ENCODE data around the gene TBC1D21. TPM values are rescaled to one million over a fixed set of nuclear protein-coding genes. Genes with fewer than 3 reads are reported as not detected.

TBC1D21 gene, protein sequence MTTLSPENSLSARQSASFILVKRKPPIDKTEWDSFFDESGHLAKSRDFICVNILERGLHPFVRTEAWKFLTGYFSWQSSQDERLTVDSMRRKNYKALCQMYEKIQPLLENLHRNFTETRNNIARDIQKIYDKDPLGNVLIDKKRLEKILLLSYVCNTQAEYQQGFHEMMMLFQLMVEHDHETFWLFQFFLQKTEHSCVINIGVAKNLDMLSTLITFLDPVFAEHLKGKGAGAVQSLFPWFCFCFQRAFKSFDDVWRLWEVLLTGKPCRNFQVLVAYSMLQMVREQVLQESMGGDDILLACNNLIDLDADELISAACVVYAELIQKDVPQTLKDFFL
- total RNA-seq, result not detected

DNA sequence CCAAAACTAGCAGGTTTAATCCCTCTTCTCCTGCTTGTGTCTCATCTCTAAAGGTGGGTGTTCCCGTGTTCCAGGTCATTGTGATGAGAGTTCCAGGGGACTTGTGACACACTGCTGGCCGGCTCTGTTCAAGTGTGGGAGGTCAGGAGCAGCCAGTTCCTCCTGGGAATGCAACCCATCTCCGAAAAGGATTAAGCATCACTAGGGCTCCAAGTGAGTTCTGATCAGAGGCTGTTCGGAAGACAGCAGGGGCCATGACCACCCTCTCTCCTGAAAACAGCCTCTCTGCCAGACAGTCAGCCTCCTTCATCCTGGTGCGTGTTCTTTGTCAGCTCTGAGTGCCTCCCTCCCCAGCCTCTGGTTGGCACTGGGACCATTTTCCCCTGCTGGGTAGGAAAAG lies at the start of gene TBC1D21:
TSS of gene TBC1D21 (plus strand) at position 109 of the 400 bp plus-strand sequence. CDS start at position 255, 146 bp downstream.
- ATAC-seq, result no peak

DNA sequence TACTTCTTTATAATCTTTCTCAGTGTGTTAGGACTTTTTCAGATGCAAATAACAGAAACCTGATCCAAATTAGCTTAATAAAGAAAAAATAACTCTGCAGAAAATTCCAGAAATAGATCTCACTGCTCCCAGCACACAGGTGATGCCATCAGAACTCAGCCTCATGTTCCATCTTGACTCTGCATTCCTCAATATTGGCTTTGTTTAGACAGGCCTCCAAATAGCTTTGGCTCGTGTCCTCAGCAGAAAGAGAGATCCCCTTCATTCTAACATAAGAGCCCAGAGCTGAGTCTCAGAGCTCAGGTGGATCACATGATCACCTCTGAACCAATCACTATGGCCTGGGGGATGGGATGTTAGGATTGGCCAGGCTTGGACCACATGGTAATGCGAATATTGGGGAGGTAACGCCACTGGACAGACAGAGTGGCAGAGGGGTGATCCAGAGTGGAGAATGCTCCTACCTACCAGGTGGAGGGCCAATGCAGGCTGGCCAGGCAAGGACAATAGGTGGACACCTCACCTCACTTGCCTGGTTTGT lies 46.6 kb upstream of the TBC1D21 start:
- no peak for ATAC-seq

DNA sequence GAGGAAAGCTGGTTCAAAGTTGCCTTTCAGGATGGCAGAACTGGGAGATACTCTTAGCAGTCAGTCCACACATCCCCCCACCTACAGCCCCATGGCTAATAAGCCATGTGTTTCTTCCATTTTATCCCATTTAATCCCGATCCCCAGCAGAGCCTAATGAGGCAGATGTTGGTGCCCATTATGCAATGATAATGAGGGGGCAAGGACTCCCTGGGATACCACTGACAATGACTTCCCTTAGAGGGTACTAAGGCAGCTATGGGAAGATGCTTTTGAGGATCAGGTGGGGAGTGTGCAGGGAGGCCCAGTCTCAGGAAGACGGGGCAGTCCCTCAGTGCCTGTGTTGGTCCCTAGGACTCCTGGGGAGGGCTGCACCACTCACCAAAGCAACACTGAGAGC lies 43.8 kb upstream of the TBC1D21 start:
- ATAC-seq, result no peak

DNA sequence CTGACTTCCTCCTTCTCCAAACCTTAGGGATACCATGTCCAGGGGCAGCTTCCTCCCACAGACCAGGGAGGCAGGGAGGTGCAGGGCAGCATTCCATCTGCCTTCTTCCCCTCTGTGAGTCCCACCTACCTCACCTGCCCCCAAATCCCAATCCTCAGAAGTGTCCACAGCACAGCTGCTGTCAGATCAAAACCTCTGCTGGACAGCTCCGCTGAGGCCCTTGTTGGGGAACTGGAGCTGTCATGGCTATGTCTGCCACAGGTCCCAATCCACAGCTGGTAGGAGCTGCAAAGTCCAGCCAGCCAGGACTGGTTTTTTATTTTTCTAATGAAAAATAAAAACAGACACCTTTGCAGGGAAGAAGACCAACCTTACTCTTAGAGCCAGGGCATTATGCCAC lies 40.7 kb upstream of the TBC1D21 start:
- ATAC-seq, result no peak

DNA sequence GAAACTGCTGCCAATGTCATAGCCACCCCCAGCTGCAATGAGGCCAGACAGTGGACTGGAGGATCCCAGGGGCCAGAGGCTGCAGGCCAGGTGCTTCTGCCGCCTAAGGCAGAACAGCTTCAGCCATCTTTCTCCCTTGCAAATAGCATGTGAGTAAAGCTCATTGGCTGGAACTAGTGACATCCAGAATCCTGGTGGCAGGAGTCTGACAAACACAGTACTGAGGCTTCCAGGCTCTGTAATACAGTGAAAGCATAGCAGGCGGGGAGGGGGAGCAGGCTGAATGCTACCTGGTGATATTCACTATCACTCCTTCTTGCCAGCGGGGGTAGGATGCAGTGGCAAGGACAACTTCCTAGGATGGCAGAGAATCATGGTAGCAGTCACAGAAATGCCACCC lies 36.5 kb upstream of the TBC1D21 start:
- no peak for ATAC-seq

DNA sequence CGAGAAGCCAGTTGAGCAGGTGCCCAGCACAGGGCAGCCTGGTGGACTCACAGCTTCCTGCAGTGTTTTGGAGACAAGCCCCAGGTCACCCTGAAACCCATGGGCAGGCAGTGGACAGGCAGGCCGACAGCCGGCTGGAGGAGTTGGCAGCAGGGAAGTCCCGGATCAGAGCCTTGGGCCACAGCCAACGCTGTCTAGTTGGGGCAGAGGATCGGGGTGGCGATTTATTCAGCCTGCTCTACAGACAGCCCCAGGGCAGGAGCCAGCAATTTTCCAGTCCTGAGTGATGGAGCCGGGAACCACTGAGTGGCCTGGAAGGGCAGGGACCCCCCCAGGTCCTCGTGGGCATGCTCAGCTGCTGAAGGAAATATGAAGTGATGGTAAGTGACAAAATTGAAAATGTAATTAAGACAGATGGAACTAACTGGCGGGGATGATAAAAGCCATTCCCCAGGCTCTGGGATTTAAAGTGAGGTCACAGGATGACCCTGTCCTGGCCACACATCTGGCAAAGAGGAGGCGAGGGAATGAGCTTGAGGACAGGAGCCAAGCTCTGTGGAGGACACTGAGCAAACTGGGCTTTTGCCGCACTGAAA lies 34.4 kb upstream of the TBC1D21 start:
- no peak for ATAC-seq

DNA sequence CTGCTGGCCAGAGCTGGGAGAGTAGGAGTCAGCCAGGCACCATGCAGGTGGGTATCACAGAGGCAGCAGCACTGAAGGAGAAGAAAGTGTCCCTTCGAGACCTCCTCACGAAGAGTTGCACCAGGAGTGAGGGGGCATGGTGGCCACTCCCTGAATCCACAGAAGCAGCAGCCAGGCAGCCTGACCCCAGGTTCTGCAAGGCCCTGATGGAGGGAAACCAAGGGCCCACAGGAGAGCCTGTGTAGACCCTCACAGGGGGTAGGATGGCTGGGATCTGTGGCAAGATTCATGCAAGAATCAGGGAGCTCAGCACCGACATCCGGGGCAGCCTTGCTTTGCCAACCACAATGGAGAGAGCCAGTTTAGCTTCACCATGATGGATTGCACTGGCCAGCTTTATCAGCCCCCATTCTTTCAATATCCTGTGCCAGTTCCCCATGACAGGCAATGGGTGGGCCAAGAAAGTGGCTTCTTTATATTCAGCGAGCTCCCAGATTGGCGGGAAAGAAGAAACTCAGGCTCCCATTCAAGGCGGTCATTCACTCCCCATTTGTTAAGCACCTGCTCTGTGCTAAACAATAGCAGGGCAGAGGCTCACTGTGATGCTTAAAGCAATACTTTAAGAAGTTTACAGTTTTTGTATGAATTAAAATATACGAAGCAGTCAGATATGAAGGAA lies 33.5 kb upstream of the TBC1D21 start:
- no peak for ATAC-seq

DNA sequence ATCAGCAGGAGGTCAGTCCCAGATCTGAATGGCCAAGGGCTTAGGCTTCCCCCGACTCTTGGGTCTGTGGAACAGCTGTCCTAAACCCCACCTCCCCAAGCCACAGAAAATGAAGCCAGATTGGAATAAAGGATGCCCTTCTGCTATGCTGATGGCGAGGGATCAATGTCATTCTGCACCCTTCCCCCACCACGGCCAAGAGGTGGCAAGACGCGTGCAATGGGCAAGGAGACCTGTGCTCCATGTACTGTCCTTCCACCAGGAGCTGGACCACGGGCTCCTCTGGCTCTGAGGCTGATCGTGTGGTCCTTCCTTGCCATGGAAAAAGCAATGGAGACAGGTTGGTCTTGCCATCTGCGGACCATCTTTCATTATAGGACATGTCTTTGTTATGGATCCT lies 32.6 kb upstream of the TBC1D21 start:
- no peak for ATAC-seq

DNA sequence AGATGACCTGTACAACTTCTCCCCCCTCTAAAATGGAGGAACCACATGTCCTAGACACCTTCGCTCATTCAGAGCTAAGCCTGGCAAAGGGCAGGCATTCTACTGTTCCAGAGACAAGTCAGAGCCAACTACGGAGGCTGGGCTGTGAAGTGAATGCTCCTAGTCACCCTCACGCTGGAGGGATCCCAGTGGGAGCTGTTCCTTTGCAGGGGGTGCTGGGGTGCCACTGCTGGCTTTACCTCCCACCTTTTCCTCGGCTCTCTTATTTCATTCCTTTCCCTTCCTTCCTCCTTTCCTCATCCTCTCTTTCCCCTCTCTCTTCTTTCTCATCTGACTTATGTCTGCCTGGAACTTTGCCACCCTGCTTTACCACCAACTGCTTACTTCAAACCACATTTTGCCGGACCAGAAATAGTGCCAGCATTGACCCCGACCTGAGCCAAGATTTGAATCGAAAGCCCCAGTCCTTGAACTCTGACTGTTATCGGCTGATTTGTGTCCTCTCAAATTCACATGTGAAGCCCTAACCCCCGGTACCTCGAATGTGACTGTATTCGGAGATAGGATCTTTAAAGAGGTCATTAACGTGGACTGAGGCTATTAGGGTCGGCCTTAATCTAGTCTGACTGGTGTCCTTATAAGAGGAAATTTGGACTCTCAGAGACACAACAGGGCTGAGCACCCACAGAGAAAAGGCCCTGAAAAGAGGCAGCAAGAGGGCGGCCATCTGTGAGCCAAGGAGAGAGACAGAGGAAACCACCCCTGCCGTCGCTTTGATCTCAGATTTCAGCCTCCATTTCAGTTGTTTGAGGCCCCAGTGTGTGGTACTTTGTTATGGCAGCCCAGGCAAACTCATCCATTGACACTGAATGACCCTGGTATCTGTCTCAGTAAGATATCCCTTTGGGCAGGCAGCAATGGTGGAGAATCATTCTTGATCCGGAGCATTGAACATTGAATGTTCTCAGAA lies 31.3 kb upstream of the TBC1D21 start:
- no peak for ATAC-seq

DNA sequence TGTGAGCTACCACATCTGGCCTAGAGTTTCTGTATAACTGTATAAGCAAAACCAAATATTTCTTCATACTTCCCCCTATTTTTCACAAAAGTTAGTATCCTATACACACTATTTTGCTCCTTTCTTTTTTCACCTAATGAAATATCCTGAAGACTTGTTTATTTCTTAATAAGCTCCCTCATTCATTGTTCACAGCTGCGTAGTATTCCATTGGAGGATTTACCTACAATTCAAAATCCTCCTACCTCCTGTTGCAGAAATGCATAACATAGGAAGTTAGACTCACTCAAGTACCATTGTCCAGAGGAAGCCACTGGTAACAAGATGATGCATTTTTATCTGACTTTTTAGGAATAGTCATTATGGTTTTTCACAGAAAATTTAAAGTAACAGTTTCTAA lies 29.6 kb upstream of the TBC1D21 start:
- ATAC-seq, result no peak

DNA sequence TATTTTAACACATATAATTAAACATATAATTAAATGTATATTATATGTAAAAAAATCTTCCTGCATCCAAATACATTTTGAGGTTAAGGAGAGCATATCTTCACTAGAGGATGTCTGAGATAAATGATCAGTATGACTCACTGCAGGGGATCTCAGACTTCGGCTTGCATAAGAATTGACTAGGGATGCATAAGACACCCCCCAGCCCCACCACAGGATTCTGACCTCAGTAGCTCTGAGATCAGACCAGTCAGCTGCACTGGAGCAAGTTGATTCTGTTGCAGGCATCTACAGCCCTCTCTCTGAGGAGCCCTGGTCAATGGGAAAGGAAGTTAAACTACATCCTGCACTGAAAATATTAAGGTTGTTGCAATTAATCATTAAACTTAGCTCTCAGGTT lies 29.0 kb upstream of the TBC1D21 start:
- no peak for ATAC-seq

DNA sequence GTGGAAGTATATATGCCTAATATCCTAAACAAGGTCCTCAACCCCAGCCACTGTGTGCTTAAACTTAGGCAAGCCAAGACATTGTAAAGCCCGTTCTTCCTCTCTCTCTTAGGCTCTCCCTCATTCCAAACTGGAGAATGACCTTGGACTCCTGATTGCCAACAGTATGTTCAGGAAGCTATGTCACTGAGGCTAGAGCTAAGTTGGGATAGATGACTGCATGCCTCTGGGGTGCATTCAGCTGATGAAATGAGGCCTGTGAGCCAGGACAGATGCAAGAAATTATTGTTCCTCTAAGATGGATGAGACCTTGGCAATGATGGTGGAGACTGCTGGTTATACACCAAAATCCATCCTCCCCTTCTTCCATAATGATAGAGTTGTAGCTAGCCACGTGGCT lies 27.9 kb upstream of the TBC1D21 start:
- ATAC-seq, result no peak

DNA sequence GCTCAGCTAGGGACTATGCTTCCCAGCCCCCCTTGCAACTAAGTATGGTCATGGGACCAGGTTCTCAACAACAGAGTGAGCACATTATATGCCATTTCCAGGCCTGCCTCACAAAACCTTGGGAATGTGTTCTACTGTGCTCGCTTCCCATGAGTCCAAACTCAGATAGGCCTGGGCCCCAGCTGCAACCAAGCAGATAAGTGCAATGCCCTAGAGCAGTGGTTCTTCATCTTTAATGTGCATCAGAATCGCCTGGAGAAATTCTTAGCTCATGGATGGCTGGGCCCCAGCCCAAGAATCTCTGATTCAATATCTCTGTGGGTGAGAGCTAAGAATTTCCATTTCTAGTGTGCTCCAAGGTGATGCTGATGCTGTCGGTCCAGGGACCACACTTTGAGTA lies 27.5 kb upstream of the TBC1D21 start:
- no peak for ATAC-seq

DNA sequence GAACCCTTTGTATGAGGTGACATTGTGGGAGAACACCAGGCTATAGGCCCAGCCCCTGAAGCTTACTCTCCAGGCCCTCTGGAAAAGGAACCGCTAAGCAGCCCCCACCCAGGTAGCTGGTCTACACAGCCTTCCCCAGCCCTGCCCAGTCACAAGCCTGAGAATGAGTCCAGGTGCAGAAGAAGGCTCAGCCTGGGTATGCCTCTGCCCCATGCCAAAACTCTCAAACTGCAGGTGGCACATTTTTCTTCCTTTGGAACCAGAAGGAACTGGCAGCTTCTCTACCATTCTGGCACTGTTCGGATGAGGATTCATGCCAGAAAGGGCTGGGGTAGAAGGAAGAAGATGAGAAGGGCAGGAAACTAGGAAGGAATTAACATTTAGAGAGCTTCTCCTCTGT lies 23.7 kb upstream of the TBC1D21 start:
- ATAC-seq, result no peak

DNA sequence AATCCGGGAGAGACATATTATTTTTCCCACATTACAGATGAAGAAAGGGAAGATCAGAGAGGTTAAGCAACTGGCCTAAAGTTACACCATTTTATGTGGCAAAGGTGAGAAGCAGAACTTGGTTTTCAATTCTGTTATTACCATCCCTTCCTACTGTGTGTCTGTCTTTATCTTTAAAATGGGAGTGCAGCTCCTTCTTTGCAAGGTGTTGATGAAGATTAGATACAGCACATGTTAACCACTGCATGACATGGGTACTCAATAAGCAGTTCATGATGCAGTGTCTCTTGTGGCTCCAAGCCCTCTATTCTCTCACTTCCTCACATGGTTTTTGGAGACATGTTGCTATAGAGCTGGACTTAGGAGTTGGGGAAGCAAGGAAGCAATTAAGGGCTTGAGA lies 23.1 kb upstream of the TBC1D21 start:
- no peak for ATAC-seq

DNA sequence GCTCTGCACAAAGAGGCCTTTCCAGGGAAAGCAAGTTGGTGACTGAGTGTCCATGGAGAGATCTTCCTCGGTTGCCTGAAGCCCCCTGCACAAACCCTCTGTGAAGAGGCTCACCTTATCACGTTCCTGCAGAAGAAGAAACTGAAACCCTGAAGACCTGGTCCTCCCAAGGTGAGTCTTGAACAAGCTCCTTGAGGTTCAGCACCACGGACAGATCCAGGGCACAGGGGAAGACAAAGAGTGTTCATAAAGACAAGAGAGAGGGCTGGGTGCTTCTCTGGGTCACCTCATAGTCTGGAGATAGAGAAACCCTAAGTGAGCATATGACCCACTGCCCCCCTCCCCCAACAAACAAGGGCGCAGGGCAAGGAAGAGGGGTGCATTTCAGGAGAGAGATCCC lies 21.7 kb upstream of the TBC1D21 start:
- peak; percentile 38 for ATAC-seq

DNA sequence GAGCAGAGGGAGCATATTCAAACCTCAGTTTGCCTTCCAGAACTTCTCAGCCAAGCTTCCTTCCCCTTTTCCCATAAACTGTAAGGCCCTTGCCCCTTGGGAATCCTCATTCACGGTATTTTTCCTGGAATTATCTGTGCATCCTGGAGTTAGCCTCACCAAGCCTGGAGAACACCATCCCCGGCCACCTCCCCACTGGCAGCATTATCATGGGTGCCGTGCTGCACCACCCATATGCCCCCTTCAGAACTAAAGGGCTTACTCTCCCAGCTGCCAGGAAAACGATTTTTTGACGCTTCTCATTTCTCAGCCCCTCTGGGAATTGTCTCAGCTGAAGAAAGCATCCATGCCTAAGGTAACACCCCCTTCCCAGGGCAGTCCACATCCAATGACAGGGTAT lies 20.9 kb upstream of the TBC1D21 start:
- no peak for ATAC-seq

DNA sequence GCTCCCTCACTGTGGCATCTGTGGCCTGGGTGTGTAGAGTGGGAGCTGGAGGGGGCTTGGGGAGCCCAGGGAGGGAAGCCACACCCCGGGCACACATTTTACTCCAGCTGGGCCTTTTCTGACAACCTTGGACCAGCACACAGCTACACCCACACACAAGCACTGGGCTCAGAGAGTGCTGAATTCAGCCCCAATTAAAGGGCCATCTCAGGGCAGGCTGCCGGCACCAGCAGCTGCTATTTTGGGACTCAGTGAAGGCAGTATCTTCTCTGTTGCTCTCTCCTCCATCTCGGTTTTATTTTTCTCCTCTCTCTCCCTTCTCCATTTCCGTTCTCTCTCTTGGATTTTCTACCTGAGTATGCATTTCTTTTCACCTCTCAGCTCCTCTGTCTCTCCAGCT lies 19.1 kb upstream of the TBC1D21 start:
- ATAC-seq, result no peak

DNA sequence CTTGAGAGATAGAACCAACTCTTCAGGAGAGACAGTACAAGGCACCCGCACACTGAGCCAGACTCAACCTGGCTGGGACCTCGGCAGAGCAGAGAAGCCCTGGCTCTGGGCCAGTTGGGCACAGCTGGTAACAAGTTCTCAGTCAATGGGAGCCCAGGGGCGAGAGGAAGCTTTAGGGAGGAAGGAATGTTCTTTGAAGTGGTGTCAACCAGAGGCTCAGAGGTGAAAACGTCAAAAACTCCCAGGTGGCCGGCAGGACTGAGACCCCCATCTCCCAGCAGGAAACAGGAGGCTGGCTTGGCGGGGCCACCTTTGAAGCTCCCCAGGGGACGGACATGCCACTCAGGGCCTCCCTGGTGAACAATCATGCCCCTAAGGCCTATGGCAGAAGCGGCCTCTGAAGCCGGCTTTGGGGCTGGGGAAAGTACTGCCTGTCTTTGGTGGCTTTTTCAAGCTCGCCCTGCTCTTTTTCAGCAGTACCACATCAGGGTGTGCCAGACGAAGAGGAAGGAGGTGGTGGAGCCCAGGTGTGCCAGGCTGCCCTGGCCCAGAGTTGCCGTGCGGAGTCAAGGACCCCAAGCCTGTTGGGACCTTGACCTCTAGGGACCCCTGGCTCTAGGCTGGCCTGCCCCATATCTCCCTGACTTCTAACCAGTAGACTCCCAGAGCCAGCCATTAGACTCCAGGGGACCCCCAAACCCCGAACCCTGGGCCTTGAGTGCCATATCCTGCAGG lies 16.7 kb upstream of the TBC1D21 start:
- ATAC-seq, result no peak

DNA sequence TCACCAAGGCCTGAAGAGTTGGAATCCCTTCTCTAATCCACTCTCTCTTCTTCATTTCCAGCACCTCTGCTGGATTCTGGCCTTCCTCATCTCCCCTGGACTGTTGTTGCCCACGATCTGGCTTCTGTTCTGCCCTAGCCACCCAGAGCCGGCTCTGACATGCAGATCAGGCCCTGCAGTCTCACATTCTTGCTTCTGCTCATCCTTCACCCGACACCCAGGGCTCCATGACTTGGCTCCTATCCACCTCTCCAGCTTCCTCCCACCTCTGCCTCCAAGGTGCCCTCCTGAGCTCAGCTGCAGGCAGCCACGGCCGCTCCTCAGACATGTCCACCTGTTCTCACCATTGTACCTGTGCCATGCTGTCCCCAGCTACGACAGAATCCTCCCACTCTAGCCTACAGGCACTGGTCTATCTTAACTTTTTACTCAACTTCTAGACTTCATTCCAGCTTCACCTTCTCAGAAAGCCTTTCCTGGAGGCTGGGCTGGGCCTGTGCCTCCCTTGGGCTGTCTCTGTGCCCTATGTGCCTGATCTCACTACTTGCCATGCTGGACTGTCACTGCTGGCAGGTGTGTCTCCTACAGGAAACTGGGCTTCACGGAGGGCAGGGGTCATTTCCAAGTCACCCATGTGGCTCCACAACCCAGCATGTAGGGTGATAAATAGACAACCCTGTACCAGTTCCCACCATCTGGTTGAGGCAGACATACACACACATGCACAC lies 16.0 kb upstream of the TBC1D21 start:
- no peak for ATAC-seq

DNA sequence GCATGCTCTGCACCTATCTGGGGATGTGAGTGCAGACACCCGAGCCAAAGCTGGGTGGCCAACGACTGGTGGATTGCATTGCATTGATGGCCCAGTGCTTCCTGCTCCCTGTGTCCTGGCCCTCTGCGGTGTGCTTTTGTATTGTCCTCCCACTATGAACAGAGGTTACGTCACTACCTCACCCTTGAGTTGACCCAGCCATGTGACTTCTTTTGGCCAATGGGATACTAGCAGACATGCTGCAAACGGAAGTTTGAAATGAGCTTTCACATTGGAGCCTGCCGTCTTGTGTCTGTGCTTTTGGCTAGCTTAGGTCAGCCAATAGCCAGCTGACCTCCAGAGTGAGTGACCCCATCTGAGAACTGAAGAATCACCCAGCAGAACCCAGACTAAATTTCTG lies 15.3 kb upstream of the TBC1D21 start:
- no peak for ATAC-seq

Data from esophagus mucosa (tissue), 1 donor.